Calu3 (cell line): ENCODE results near the gene SHH. TPM values are rescaled to one million over a fixed set of nuclear protein-coding genes. Genes with fewer than 3 reads are reported as not detected.
A peak's percentile ranks its signal among the peaks of the same experiment; 100 is the strongest.
"Not testable (repeated sequence)": the region's sequence is repeated elsewhere in the genome, so short reads cannot be mapped to it uniquely, and the experiment has no call there.

Source experiments
- BruUV-seq: library from RNA; stranded (reverse); fragments of 400-500 nt; replicated peaks from 2 replicates; lab custom pipeline; 2021; lab: Mats Ljungman, UMichigan
- CTCF ChIA-PET: fragments of 300-600 bp; sonication (Branson Sonifier 250); formaldehyde crosslinking; loops from one replicate; lab custom pipeline; 2022; ENCODE audit warnings: antibody characterized with exemption; lab: Charles Lee
- DNase-seq: peaks from one replicate; pipeline ENCODE4 v3.0.0; 2022
- H3K27ac Mint-ChIP-seq: one replicate; pipeline ENCODE4 v1.8.0; 2022; ENCODE audit warnings: mixed read lengths; ENCODE audit not compliant: unreplicated experiment
- H3K27me3 Mint-ChIP-seq: one replicate; pipeline ENCODE4 v1.8.0; 2022; ENCODE audit warnings: mixed read lengths; ENCODE audit not compliant: unreplicated experiment
- H3K36me3 Mint-ChIP-seq: one replicate; pipeline ENCODE4 v1.8.0; 2022; ENCODE audit warnings: mild to moderate bottlenecking, moderate library complexity, mixed read lengths; ENCODE audit not compliant: insufficient read depth, unreplicated experiment
- H3K4me1 Mint-ChIP-seq: one replicate; pipeline ENCODE4 v1.8.0; 2022; ENCODE audit warnings: mild to moderate bottlenecking, low read depth, mixed read lengths; ENCODE audit not compliant: unreplicated experiment
- H3K4me3 Mint-ChIP-seq: one replicate; pipeline ENCODE4 v1.8.0; 2022; ENCODE audit warnings: mild to moderate bottlenecking, low read depth, moderate library complexity, mixed read lengths; ENCODE audit not compliant: unreplicated experiment
- H3K9me3 Mint-ChIP-seq: one replicate; pipeline ENCODE4 v1.8.0; 2022; ENCODE audit warnings: low read depth, mixed read lengths; ENCODE audit not compliant: unreplicated experiment
- CTCF ChIP-seq: fragments of 200-600 bp; IDR thresholded peaks from one replicate; pipeline ENCODE4 v1.8.0; 2022; ENCODE audit warnings: antibody characterized with exemption; ENCODE audit not compliant: unreplicated experiment
- intact Hi-C: fragments of 100-400 bp; cut with micrococcal nuclease; formaldehyde crosslinking; loops from one replicate; pipeline ENCODE4 v1.10.0; 2022; ENCODE audit not compliant: unreplicated experiment
- total RNA-seq: library from RNA; stranded (reverse); gene quantifications from 2 replicates; pipeline ENCODE4 v1.2.3, GENCODE V29; 2022

SHH gene
- total RNA-seq, 1 experiment from 2014 or later = 1.1 TPM

DNA sequence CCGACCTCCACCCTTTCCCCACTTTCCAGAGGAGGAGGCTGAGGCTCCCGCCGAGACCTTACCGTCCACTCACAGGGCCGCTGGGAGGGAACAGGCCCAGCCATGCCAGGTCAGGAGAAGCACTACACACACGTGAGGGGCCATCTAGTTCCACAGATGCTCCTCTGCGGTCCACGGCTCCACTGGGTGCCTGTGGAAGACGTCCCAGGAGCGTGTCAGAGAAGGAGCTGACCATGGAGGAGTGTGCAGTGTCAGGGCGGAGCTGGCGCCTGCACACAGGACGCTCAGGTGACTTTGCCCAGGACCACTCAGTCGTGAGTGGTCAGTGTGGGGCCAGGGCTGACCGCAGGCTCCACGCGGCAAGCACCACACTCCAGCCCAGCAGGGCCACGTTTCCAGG lies 8.0 kb upstream of the SHH start:
- Mint-ChIP-seq H3K36me3 (peaks cover 8% of the 10 kb centered on the region), H3K27me3 (no peaks in the 10 kb centered on the region), H3K4me1 (peaks cover 29% of the 10 kb centered on the region), H3K9me3 (peaks cover 1% of the 10 kb centered on the region), H3K4me3 (no peak overlapping the region), H3K27ac (no peak overlapping the region)
- no peak for DNase-seq
- CTCF ChIA-PET = no interaction called here
- TF ChIP-seq CTCF = no peak
- intact Hi-C loops = no loop called here
- BruUV-seq = no TSS peak

GRCh38 chr7:155819186-155819585 lies 6.9 kb upstream of the SHH start:
- DNase-seq = no peak
- no TSS peak for BruUV-seq
- no peaks in the 10 kb centered on the region for H3K9me3 Mint-ChIP-seq
- no peak for TF ChIP-seq CTCF
- peaks cover 4% of the 10 kb centered on the region for H3K27me3 Mint-ChIP-seq
- intact Hi-C loops = loop anchor here (5.0 to 10.0 kb wide), 3 partner anchors 43 to 946 kb away; no protein-coding TSS in a partner anchor
- no peak overlapping the region for H3K27ac Mint-ChIP-seq
- H3K4me3 Mint-ChIP-seq = no peak overlapping the region
- H3K4me1 Mint-ChIP-seq = peaks cover 19% of the 10 kb centered on the region
- CTCF ChIA-PET = no interaction called here
- peaks cover 8% of the 10 kb centered on the region for H3K36me3 Mint-ChIP-seq

GRCh38 chr7:155818820-155819168 lies 6.5 kb upstream of the SHH start:
- H3K4me1 Mint-ChIP-seq = peaks cover 18% of the 10 kb centered on the region
- peaks cover 7% of the 10 kb centered on the region for H3K27me3 Mint-ChIP-seq
- no TSS peak for BruUV-seq
- no peaks in the 10 kb centered on the region for H3K9me3 Mint-ChIP-seq
- no peak overlapping the region for H3K4me3 Mint-ChIP-seq
- CTCF ChIA-PET = no interaction called here
- no peak for TF ChIP-seq CTCF
- DNase-seq = no peak
- peaks cover 8% of the 10 kb centered on the region for H3K36me3 Mint-ChIP-seq
- intact Hi-C loops = loop anchor here (5.0 to 10.0 kb wide), 3 partner anchors 44 to 946 kb away; no protein-coding TSS in a partner anchor
- no peak overlapping the region for H3K27ac Mint-ChIP-seq

DNA sequence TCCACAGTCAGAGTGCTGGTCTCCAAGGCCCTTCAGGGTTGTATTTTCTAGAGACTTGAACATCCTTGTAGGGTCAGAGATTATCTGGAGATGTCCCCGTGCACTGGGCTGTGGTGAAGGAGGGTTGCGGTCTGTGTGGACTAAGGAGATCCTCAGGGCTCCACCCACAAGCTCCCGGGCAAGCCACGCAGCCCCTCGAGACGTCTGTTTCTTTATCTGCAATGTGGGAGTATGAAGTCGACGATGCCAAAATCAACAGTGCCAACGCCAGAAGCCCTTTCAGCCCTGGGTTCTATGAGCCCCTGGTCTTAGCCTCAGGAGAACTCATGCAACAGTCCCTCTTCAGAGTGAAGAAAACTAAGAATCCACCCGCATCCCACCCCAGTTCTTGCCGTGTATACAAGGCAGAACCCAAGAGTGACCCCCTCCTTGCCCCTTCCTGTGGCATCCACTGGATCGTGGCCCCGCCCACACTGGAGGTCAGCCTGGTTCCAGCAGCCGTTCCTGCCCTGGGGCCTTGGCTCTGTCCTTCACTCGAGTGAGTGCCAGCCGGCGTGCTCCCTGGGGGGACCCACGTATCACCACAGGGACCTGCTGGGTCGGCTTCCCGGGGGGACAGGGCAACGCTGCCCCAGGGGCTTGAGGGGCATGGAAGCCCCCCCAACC lies 6.0 kb upstream of the SHH start:
- CTCF ChIA-PET = no interaction called here
- TF ChIP-seq CTCF = no peak
- peaks cover 13% of the 10 kb centered on the region for H3K27me3 Mint-ChIP-seq
- BruUV-seq = no TSS peak
- no peaks in the 10 kb centered on the region for H3K9me3 Mint-ChIP-seq
- intact Hi-C loops = loop anchor here (5.0 to 10.0 kb wide), 3 partner anchors 44 to 947 kb away; no protein-coding TSS in a partner anchor
- DNase-seq = no peak
- no peak overlapping the region for H3K27ac Mint-ChIP-seq
- H3K4me3 Mint-ChIP-seq = no peak overlapping the region
- peaks cover 18% of the 10 kb centered on the region for H3K4me1 Mint-ChIP-seq
- H3K36me3 Mint-ChIP-seq = peaks cover 8% of the 10 kb centered on the region

GRCh38 chr7:155817515-155817914 lies 5.3 kb upstream of the SHH start:
- H3K36me3 Mint-ChIP-seq, H3K27ac Mint-ChIP-seq, H3K4me3 Mint-ChIP-seq, H3K9me3 Mint-ChIP-seq, BruUV-seq, CTCF ChIA-PET: not testable (repeated sequence)
- intact Hi-C loops = loop anchor here (5.0 to 10.0 kb wide), 3 partner anchors 45 to 947 kb away; no protein-coding TSS in a partner anchor
- peaks cover 20% of the 10 kb centered on the region for H3K27me3 Mint-ChIP-seq
- peak; percentile 25 for DNase-seq
- H3K4me1 Mint-ChIP-seq = peaks cover 26% of the 10 kb centered on the region
